Chondrocyte (in vitro differentiated cells): ENCODE measurements around the gene DTX4. TPM values are rescaled to one million over a fixed set of nuclear protein-coding genes. Genes with fewer than 3 reads are reported as not detected.

Experiments
- DNase-seq: peaks from one replicate; pipeline ENCODE4 v3.0.0; 2021; ENCODE audit warnings: mixed read lengths, low spot score
- H3K27ac Mint-ChIP-seq: one replicate; pipeline ENCODE4 v1.8.0; 2021; ENCODE audit warnings: mild to moderate bottlenecking, moderate library complexity, mixed read lengths; ENCODE audit not compliant: unreplicated experiment
- H3K27me3 Mint-ChIP-seq: 2 replicates; pipeline ENCODE4 v1.8.0; 2021; ENCODE audit warnings: low read depth, mixed read lengths
- H3K36me3 Mint-ChIP-seq: 2 replicates; pipeline ENCODE4 v1.8.0; 2021; ENCODE audit warnings: low read depth, mixed read lengths
- H3K4me1 Mint-ChIP-seq: 2 replicates; pipeline ENCODE4 v1.8.0; 2021; ENCODE audit warnings: low read depth, mild to moderate bottlenecking, mixed read lengths
- H3K4me3 Mint-ChIP-seq: one replicate; pipeline ENCODE4 v1.8.0; 2021; ENCODE audit warnings: mild to moderate bottlenecking, moderate library complexity, mixed read lengths; ENCODE audit not compliant: unreplicated experiment
- H3K9me3 Mint-ChIP-seq: 2 replicates; pipeline ENCODE4 v1.8.0; 2021; ENCODE audit warnings: low read depth, mixed read lengths
- CTCF ChIP-seq: fragments of 200-600 bp; sonication (generic); IDR thresholded peaks from 2 replicates; pipeline ENCODE4 v1.5.0; 2021; ENCODE audit warnings: antibody characterized with exemption, mild to moderate bottlenecking, moderate library complexity
- total RNA-seq: library from RNA; stranded (reverse); gene quantifications from 3 replicates; pipeline ENCODE4 v1.2.1, GENCODE V29; 2021

The DTX4 gene
- total RNA-seq, 1 donor from 2014 or later, result 3.4 TPM

- peaks cover 9% of the 10 kb centered on the region for H3K36me3 Mint-ChIP-seq
- H3K4me3 Mint-ChIP-seq, result no peak overlapping the region
- H3K27me3 Mint-ChIP-seq, result peaks cover 3% of the 10 kb centered on the region
- H3K27ac Mint-ChIP-seq, result no peak overlapping the region
- no peaks in the 10 kb centered on the region for H3K9me3 Mint-ChIP-seq
- TF ChIP-seq CTCF, result no peak
- peaks cover 39% of the 10 kb centered on the region for H3K4me1 Mint-ChIP-seq
- no peak for DNase-seq
These were observed 26.8 kb downstream of the DTX4 start for GRCh38 chr11:59198726-59199125.

- Mint-ChIP-seq H3K9me3 (no peaks in the 10 kb centered on the region), H3K27ac (peak overlapping the region; percentile 74), H3K27me3 (peaks cover 3% of the 10 kb centered on the region), H3K4me1 (peaks cover 41% of the 10 kb centered on the region), H3K36me3 (peaks cover 7% of the 10 kb centered on the region), H3K4me3 (no peak overlapping the region)
- no peak for TF ChIP-seq CTCF
- no peak for DNase-seq
These were observed 27.9 kb downstream of the DTX4 start for GRCh38 chr11:59199546-59200422.

- Mint-ChIP-seq H3K36me3 (peaks cover 6% of the 10 kb centered on the region), H3K27me3 (peaks cover 3% of the 10 kb centered on the region)
These were observed 28.5 kb downstream of the DTX4 start for GRCh38 chr11:59200423-59200746.

GRCh38 chr11:59201353-59201752, 29.4 kb downstream of the DTX4 start:
- H3K9me3 Mint-ChIP-seq, result no peaks in the 10 kb centered on the region
- TF ChIP-seq CTCF, result peak; percentile 20
- H3K36me3 Mint-ChIP-seq, result peaks cover 6% of the 10 kb centered on the region
- no peak for DNase-seq
- H3K4me3 Mint-ChIP-seq, result no peak overlapping the region
- H3K27me3 Mint-ChIP-seq, result peaks cover 3% of the 10 kb centered on the region
- no peak overlapping the region for H3K27ac Mint-ChIP-seq
- H3K4me1 Mint-ChIP-seq, result peaks cover 35% of the 10 kb centered on the region

More at GRCh38 chr11:59200423-59200746, 28.5 kb downstream of the DTX4 start:
- peak overlapping the region; percentile 74 for H3K27ac Mint-ChIP-seq
- no peaks in the 10 kb centered on the region for H3K9me3 Mint-ChIP-seq
- no peak overlapping the region for H3K4me3 Mint-ChIP-seq
- peaks cover 41% of the 10 kb centered on the region for H3K4me1 Mint-ChIP-seq
- TF ChIP-seq CTCF, result no peak
- no peak for DNase-seq

- H3K27ac Mint-ChIP-seq, result no peak overlapping the region
- no peak for DNase-seq
- no peak overlapping the region for H3K4me3 Mint-ChIP-seq
- H3K4me1 Mint-ChIP-seq, result peaks cover 44% of the 10 kb centered on the region
- peaks cover 3% of the 10 kb centered on the region for H3K27me3 Mint-ChIP-seq
- TF ChIP-seq CTCF, result no peak
- H3K9me3 Mint-ChIP-seq, result no peaks in the 10 kb centered on the region
- H3K36me3 Mint-ChIP-seq, result peaks cover 4% of the 10 kb centered on the region
These were observed 32.8 kb downstream of the DTX4 start for GRCh38 chr11:59204746-59205145.
